C4-2B (cell line): Measurements from ENCODE around the gene GCAT.
A peak's percentile ranks its signal among the peaks of the same experiment; 100 is the strongest.

Experiments
- H3K27ac ChIP-seq: fragments of 450-650 bp; 2 replicates; pipeline ENCODE4 v1.5.1; 2017
- CTCF ChIP-seq: fragments of 450-650 bp; conservative IDR thresholded peaks from 2 replicates; pipeline ENCODE4 v1.5.1; 2017; ENCODE audit warnings: mild to moderate bottlenecking
- ZFX ChIP-seq: fragments of 450-650 bp; IDR thresholded peaks from 2 replicates; pipeline ENCODE4 v1.6.1; 2017

The GCAT gene

GRCh38 chr22:37807410-37808293, at the start of gene GCAT:
Gene GCAT (plus strand): TSS chr22:37807934. CDS start chr22:37807968, 34 bp downstream.
- H3K27ac ChIP-seq, result peak within 1 kb of the TSS; percentile 98
- TF ChIP-seq CTCF (no peak), ZFX (peak; percentile 27; the same call in 1 of the 2 replicates)

GRCh38 chr22:37758694-37759093, 49.0 kb upstream of the GCAT start:
- TF ChIP-seq CTCF, result no peak
- TF ChIP-seq ZFX, result no peak
- H3K27ac ChIP-seq, result no peak overlapping the region

- TF ChIP-seq ZFX (no peak), CTCF (no peak)
- H3K27ac ChIP-seq, result no peak overlapping the region
Observed at GRCh38 chr22:37759281-37759680, 48.5 kb upstream of the GCAT start.

GRCh38 chr22:37760152-37760551, 47.6 kb upstream of the GCAT start:
- H3K27ac ChIP-seq, result no peak overlapping the region
- TF ChIP-seq ZFX, result no peak
- TF ChIP-seq CTCF, result no peak

GRCh38 chr22:37762389-37762836, 45.3 kb upstream of the GCAT start:
- TF ChIP-seq ZFX, result no peak
- TF ChIP-seq CTCF, result no peak
- no peak overlapping the region for H3K27ac ChIP-seq

GRCh38 chr22:37763012-37763411, 44.7 kb upstream of the GCAT start:
- TF ChIP-seq CTCF, result no peak
- no peak for TF ChIP-seq ZFX

GRCh38 chr22:37763652-37764051, 44.1 kb upstream of the GCAT start:
- no peak overlapping the region for H3K27ac ChIP-seq
- TF ChIP-seq ZFX (no peak), CTCF (no peak)

More at GRCh38 chr22:37763012-37763411, 44.7 kb upstream of the GCAT start:
- no peak overlapping the region for H3K27ac ChIP-seq
